Right atrium auricular region (tissue), 2 donors: Measurements from ENCODE around the gene SPATA45. TPM values are rescaled to one million over a fixed set of nuclear protein-coding genes. Genes with fewer than 3 reads are reported as not detected.
"Not testable (repeated sequence)": the region's sequence is repeated elsewhere in the genome, so short reads cannot be mapped to it uniquely, and the experiment has no call there.

Source experiments
- DNase-seq: peaks from one replicate; pipeline ENCODE4 v3.0.0-alpha.2; 2019; ENCODE audit warnings: low spot score
- H3K27ac ChIP-seq, 2 donors: fragments of 200-600 bp; sonication (generic); 1 replicate in 1 of 2; 2 replicates in 1 of 2; pipeline ENCODE4 v1.5.1; 2016 to 2019
- H3K27me3 ChIP-seq, 2 donors: fragments of 200-600 bp; sonication (generic); one replicate each; pipeline versions ENCODE4 v1.5.1 to v1.6.0; 2017 to 2019
- H3K36me3 ChIP-seq: fragments of 200-600 bp; sonication (generic); one replicate; pipeline ENCODE4 v1.5.1; 2016
- H3K4me1 ChIP-seq, 2 donors: fragments of 200-600 bp; sonication (generic); one replicate each; pipeline versions ENCODE4 v1.5.1 to v1.6.0; 2017 to 2019
- H3K4me3 ChIP-seq, 2 donors: fragments of 200-600 bp; sonication (generic); 1 replicate in 1 of 2; 2 replicates in 1 of 2; pipeline ENCODE4 v1.5.1; 2017 to 2019; ENCODE audit warnings: mild to moderate bottlenecking in 1 of 2, moderate library complexity in 1 of 2
- H3K9me3 ChIP-seq, 2 donors: fragments of 200-600 bp; sonication (generic); one replicate each; pipeline ENCODE4 v1.5.1; 2019
- total RNA-seq, 2 donors: library from RNA; depleted of rRNA; stranded (reverse); fragments of >200 nt; gene quantifications; one replicate each; pipeline ENCODE4 v1.1.0, GENCODE V29; 2016
- TF ChIP-seq, protein P1 (sequence below), 2 donors: fragments of 200-600 bp; sonication (generic); IDR thresholded peaks; one replicate each; pipeline ENCODE4 v1.5.1; 2019; ENCODE audit warnings: antibody characterized with exemption in 2 of 2

The SPATA45 gene
- total RNA-seq, 2 donors from 2014 or later, result not detected

DNA sequence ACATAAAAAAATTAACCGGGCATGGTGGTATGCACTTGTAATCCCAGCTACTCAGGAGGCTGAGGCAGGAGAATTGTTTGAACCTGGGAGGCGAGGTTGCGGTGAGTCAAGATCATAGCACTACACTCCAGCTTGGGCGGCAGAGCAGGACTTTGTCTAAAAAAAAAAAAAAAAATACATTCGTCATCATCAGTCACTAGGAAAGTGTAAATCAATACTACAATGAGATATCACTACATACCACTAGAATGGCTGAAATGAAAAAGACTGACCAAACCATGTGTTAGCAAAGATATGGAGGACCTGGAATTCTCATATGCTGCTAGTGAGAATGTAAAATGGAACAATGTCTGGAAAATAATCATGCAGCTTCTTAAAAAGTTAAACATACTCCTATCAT lies 9.3 kb downstream of the SPATA45 start:
- Histone ChIP-seq H3K9me3 (no peaks in the 10 kb centered on the region), H3K4me1 (no peaks in the 10 kb centered on the region), H3K36me3 (no peaks in the 10 kb centered on the region), H3K27me3 (no peaks in the 10 kb centered on the region), H3K4me3 (no peak overlapping the region), H3K27ac (no peak overlapping the region)
- DNase-seq, result no peak
- TF ChIP-seq, protein P1, sequence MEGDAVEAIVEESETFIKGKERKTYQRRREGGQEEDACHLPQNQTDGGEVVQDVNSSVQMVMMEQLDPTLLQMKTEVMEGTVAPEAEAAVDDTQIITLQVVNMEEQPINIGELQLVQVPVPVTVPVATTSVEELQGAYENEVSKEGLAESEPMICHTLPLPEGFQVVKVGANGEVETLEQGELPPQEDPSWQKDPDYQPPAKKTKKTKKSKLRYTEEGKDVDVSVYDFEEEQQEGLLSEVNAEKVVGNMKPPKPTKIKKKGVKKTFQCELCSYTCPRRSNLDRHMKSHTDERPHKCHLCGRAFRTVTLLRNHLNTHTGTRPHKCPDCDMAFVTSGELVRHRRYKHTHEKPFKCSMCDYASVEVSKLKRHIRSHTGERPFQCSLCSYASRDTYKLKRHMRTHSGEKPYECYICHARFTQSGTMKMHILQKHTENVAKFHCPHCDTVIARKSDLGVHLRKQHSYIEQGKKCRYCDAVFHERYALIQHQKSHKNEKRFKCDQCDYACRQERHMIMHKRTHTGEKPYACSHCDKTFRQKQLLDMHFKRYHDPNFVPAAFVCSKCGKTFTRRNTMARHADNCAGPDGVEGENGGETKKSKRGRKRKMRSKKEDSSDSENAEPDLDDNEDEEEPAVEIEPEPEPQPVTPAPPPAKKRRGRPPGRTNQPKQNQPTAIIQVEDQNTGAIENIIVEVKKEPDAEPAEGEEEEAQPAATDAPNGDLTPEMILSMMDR (IDR thresholded peaks at IDR 0.05), result no peak

GRCh38 chr1:212833211-212834207 lies 13.9 kb downstream of the SPATA45 start:
- not testable (repeated sequence) for H3K27ac ChIP-seq, H3K27me3 ChIP-seq, H3K36me3 ChIP-seq, DNase-seq, H3K4me3 ChIP-seq, H3K4me1 ChIP-seq, H3K9me3 ChIP-seq

- Histone ChIP-seq H3K36me3 (no peaks in the 10 kb centered on the region), H3K27me3 (no peaks in the 10 kb centered on the region), H3K27ac (no peak overlapping the region), H3K4me3 (no peak overlapping the region), H3K9me3 (peaks cover 0 to 12% of the 10 kb centered on the region in 2 donors), H3K4me1 (no peaks in the 10 kb centered on the region)
- TF ChIP-seq, protein P1 (IDR thresholded peaks at IDR 0.05), result no peak
- DNase-seq, result no peak
Observed at GRCh38 chr1:212828395-212828794, 19.1 kb downstream of the SPATA45 start.

DNA sequence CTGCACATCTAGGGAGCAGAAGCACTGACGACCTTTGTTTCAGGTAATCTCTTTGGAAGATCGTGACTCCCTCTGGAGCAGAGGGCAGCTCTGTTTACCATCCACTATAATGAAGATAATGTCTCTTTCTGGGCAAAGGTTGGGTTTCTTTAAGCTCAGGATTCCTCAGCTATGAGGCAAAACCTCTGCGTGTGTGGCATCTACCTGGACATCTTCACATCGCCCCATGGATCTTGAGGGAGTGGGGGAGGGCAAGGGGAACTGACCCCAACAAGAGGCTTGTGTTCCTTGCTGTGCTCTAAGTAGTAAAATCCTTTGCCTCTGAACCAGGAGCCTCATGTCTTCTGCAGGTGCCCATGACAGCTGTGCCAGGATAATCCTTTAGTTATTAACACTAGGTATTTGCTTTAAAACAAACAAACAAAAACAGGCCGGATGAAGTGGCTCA lies 19.6 kb downstream of the SPATA45 start:
- no peak for DNase-seq
- no peak overlapping the region for H3K4me3 ChIP-seq
- H3K36me3 ChIP-seq, result no peaks in the 10 kb centered on the region
- H3K27ac ChIP-seq, result no peak overlapping the region
- no peaks in the 10 kb centered on the region for H3K27me3 ChIP-seq
- TF ChIP-seq, protein P1 (IDR thresholded peaks at IDR 0.05), result no peak
- H3K4me1 ChIP-seq, result no peaks in the 10 kb centered on the region
- H3K9me3 ChIP-seq, result peaks cover 0 to 12% of the 10 kb centered on the region in 2 donors

- H3K9me3 ChIP-seq, result peaks cover 0 to 12% of the 10 kb centered on the region in 2 donors
- no peak overlapping the region for H3K27ac ChIP-seq
- TF ChIP-seq, protein P1 (IDR thresholded peaks at IDR 0.05), result no peak
- no peaks in the 10 kb centered on the region for H3K4me1 ChIP-seq
- no peak for DNase-seq
- H3K27me3 ChIP-seq, result no peaks in the 10 kb centered on the region
- no peaks in the 10 kb centered on the region for H3K36me3 ChIP-seq
- H3K4me3 ChIP-seq, result no peak overlapping the region
Observed at GRCh38 chr1:212827171-212827776, 20.2 kb downstream of the SPATA45 start.

- H3K27me3 ChIP-seq, result no peaks in the 10 kb centered on the region
- peaks cover 0 to 12% of the 10 kb centered on the region in 2 donors for H3K9me3 ChIP-seq
- no peaks in the 10 kb centered on the region for H3K36me3 ChIP-seq
- no peaks in the 10 kb centered on the region for H3K4me1 ChIP-seq
- no peak overlapping the region for H3K4me3 ChIP-seq
- H3K27ac ChIP-seq, result no peak overlapping the region
- TF ChIP-seq, protein P1 (IDR thresholded peaks at IDR 0.05), result no peak
- DNase-seq, result no peak
Observed at GRCh38 chr1:212825798-212826452, 21.5 kb downstream of the SPATA45 start.
